C4-2B (cell line): ENCODE measurements around the gene CAAP1.

Experiments used
- ZFX ChIP-seq: fragments of 450-650 bp; IDR thresholded peaks from 2 replicates; pipeline ENCODE4 v1.6.1; 2017
- TF ChIP-seq, protein P1 (sequence below): fragments of 450-650 bp; conservative IDR thresholded peaks from 2 replicates; pipeline ENCODE4 v1.5.1; 2017; ENCODE audit warnings: mild to moderate bottlenecking

DNA sequence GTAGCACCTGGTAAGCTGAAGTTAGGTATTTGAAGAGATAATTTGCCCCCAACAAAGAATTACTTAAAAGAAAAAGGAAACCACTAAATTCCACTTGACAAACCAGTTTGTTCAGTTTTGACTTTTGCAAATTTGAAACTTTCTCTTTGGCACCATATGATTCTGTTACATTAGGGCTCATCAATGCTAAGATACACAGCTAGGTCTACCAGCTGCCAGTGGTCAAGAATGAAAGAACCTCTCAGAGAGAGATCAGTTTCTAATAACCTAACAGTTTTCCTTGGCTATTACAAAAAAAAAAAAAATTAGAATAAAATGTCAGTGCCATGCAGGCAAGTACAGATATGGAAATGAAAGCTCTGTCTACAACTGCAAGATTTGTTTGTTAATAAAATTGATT is 92.3 kb downstream of the CAAP1 start:
- TF ChIP-seq, protein P1, sequence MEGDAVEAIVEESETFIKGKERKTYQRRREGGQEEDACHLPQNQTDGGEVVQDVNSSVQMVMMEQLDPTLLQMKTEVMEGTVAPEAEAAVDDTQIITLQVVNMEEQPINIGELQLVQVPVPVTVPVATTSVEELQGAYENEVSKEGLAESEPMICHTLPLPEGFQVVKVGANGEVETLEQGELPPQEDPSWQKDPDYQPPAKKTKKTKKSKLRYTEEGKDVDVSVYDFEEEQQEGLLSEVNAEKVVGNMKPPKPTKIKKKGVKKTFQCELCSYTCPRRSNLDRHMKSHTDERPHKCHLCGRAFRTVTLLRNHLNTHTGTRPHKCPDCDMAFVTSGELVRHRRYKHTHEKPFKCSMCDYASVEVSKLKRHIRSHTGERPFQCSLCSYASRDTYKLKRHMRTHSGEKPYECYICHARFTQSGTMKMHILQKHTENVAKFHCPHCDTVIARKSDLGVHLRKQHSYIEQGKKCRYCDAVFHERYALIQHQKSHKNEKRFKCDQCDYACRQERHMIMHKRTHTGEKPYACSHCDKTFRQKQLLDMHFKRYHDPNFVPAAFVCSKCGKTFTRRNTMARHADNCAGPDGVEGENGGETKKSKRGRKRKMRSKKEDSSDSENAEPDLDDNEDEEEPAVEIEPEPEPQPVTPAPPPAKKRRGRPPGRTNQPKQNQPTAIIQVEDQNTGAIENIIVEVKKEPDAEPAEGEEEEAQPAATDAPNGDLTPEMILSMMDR = no peak
- no peak for TF ChIP-seq ZFX
